LNCaP clone FGC (cell line): ENCODE measurements around the gene NRP2.

Source experiments
- DNase-seq: peaks from one replicate; pipeline ENCODE4 v3.0.0-alpha.2; 2011; ENCODE audit warnings: low read depth
- H3K4me3 ChIP-seq: 2 replicates; pipeline ENCODE4 v1.5.1; 2011; ENCODE audit warnings: mild to moderate bottlenecking, low read depth, low read length, control low read depth
- CTCF ChIP-seq: IDR thresholded peaks from 2 replicates; pipeline ENCODE4 v1.5.1; 2012; ENCODE audit warnings: mild to moderate bottlenecking; ENCODE audit not compliant: control insufficient read depth, insufficient read depth; ENCODE audit errors: extremely low read depth

The NRP2 gene

GRCh38 chr2:205651719-205652118 is 30.6 kb upstream of the NRP2 start:
- TF ChIP-seq CTCF, result no peak
- no peak for DNase-seq

GRCh38 chr2:205654878-205655605 is 27.3 kb upstream of the NRP2 start:
- no peak overlapping the region for H3K4me3 ChIP-seq
- DNase-seq, result no peak
- no peak for TF ChIP-seq CTCF

More at GRCh38 chr2:205651719-205652118, 30.6 kb upstream of the NRP2 start:
- no peak overlapping the region for H3K4me3 ChIP-seq

GRCh38 chr2:205655779-205656456 is 26.4 kb upstream of the NRP2 start:
- no peak for DNase-seq
- H3K4me3 ChIP-seq, result no peak overlapping the region
- TF ChIP-seq CTCF, result no peak

GRCh38 chr2:205656461-205656860 is 25.8 kb upstream of the NRP2 start:
- H3K4me3 ChIP-seq, result no peak overlapping the region
- TF ChIP-seq CTCF, result no peak
- DNase-seq, result no peak

- no peak overlapping the region for H3K4me3 ChIP-seq
- no peak for TF ChIP-seq CTCF
- no peak for DNase-seq
Measured at GRCh38 chr2:205656941-205657340, 25.4 kb upstream of the NRP2 start.

GRCh38 chr2:205657579-205657978 is 24.7 kb upstream of the NRP2 start:
- TF ChIP-seq CTCF, result no peak
- no peak for DNase-seq
- no peak overlapping the region for H3K4me3 ChIP-seq
